GM23248 (cell line): ENCODE data around the gene RPL27. TPM values are rescaled to one million over a fixed set of nuclear protein-coding genes. Genes with fewer than 3 reads are reported as not detected.
A peak's percentile ranks its signal among the peaks of the same experiment; 100 is the strongest.

Experiments
- DNase-seq: peaks from one replicate; pipeline ENCODE4 v3.0.0-alpha.2; 2015
- H2AFZ ChIP-seq: fragments of 200-600 bp; sonication (generic); 2 replicates; pipeline ENCODE4 v1.6.1; 2016; ENCODE audit warnings: antibody characterized with exemption
- H3F3A ChIP-seq: fragments of 200-600 bp; sonication (generic); 2 replicates; pipeline ENCODE4 v1.6.1; 2016; ENCODE audit warnings: mild to moderate bottlenecking, antibody characterized with exemption, mixed run types; ENCODE audit not compliant: insufficient read depth
- H3K27ac ChIP-seq: fragments of 200-600 bp; sonication (generic); 2 replicates; pipeline ENCODE4 v1.5.1; 2016; ENCODE audit warnings: mild to moderate bottlenecking
- H3K27me3 ChIP-seq: fragments of 200-600 bp; sonication (generic); replicated peaks from 2 replicates; pipeline ENCODE4 v1.6.1; 2016; ENCODE audit warnings: mild to moderate bottlenecking; ENCODE audit not compliant: insufficient read depth
- H3K36me3 ChIP-seq: fragments of 200-600 bp; sonication (generic); 2 replicates; pipeline ENCODE4 v1.6.1; 2016; ENCODE audit warnings: low read depth, mild to moderate bottlenecking
- H3K4me1 ChIP-seq: fragments of 200-600 bp; sonication (generic); 2 replicates; pipeline ENCODE4 v1.6.1; 2016; ENCODE audit warnings: mild to moderate bottlenecking; ENCODE audit not compliant: insufficient read depth
- H3K4me2 ChIP-seq: fragments of 200-600 bp; sonication (generic); one replicate; pipeline ENCODE4 v1.6.1; 2016; ENCODE audit warnings: mild to moderate bottlenecking; ENCODE audit not compliant: unreplicated experiment
- H3K4me3 ChIP-seq: fragments of 200-600 bp; sonication (generic); 2 replicates; pipeline ENCODE4 v1.5.1; 2016; ENCODE audit warnings: mild to moderate bottlenecking
- H3K79me2 ChIP-seq: fragments of 200-600 bp; sonication (generic); 2 replicates; pipeline ENCODE4 v1.6.1; 2016; ENCODE audit warnings: mild to moderate bottlenecking; ENCODE audit not compliant: insufficient read depth
- H3K9ac ChIP-seq: fragments of 200-600 bp; sonication (generic); 2 replicates; pipeline ENCODE4 v1.6.1; 2016; ENCODE audit warnings: mild to moderate bottlenecking
- H3K9me2 ChIP-seq: fragments of 200-600 bp; sonication (generic); 2 replicates; pipeline ENCODE4 v1.6.1; 2016; ENCODE audit warnings: mixed run types, mild to moderate bottlenecking, moderate library complexity; ENCODE audit not compliant: insufficient read depth
- H3K9me3 ChIP-seq: fragments of 200-600 bp; sonication (generic); one replicate; pipeline ENCODE4 v1.6.1; 2017; ENCODE audit warnings: low read depth
- H4K20me1 ChIP-seq: fragments of 200-600 bp; sonication (generic); 2 replicates; pipeline ENCODE4 v1.6.0; 2016; ENCODE audit not compliant: insufficient read depth
- EZH2 ChIP-seq: fragments of 200-600 bp; sonication (generic); IDR thresholded peaks from 2 replicates; pipeline ENCODE4 v1.6.1; 2018; ENCODE audit warnings: antibody characterized with exemption, mild to moderate bottlenecking; ENCODE audit not compliant: insufficient read depth, poor library complexity, severe bottlenecking
- EZH2phosphoT487 ChIP-seq: fragments of 200-600 bp; sonication (generic); IDR thresholded peaks from 2 replicates; pipeline ENCODE4 v1.6.1; 2018; ENCODE audit warnings: antibody characterized with exemption, moderate library complexity, mild to moderate bottlenecking, low read depth; ENCODE audit not compliant: insufficient read depth
- WGBS, 2 experiments: methylation state at CpG; one replicate each; pipeline ENCODE4 v1.1.6; 2015 to 2017; ENCODE audit warnings: low lambda C conversion rate in 2 of 2, low coverage in 1 of 2; ENCODE audit errors: missing lambda C conversion rate in 2 of 2; 5-methylcytosine and 5-hydroxymethylcytosine counted together
- in situ Hi-C: fragments of 300-500 bp; cut with MboI; formaldehyde crosslinking; loops from 2 replicates; pipeline ENCODE4 v1.15.0; 2020
- polyA plus RNA-seq: library from polyadenylated mRNA; unstranded; fragments of >200 nt; fragmentation: Nextera tagmentation; extraction: Ambion mirVana; gene quantifications from 2 replicates; pipeline ENCODE4 v1.2.1, GENCODE V29; 2016
- small RNA-seq: library from RNA; depleted of rRNA; stranded (forward); fragments of <200 nt; gene quantifications from one replicate; pipeline ENCODE3, GENCODE V24; 2014; ENCODE audit warnings: low read depth, low replicate concordance
- total RNA-seq: library from RNA; depleted of rRNA; stranded (reverse); fragments of >200 nt; shearing (Covaris generic); gene quantifications from 2 replicates; pipeline ENCODE4 v1.2.3, GENCODE V29; 2014; rRNA removed

The RPL27 gene
- total and polyA plus RNA-seq, 2 experiments from 2014 or later = 928 to 1,095 TPM

DNA sequence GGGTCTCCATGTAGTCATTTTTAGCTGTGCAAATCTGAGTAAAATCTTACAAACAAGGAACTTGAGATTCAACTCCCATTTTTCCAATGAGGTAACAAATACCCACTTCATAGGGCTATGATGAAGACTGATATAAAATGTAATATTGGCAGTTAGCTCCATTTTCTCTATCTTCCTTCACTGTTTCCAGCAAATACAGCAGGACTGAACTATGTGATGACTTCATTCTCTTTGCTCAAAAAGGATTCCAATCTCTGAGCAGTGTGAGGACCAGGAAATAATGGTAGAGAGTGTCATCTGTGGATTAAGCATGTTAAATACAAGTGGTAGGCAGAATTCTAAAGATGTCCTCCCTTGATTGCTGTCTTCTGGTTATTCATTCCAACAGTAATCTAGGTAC is 45.1 kb downstream of the RPL27 start:
- Histone ChIP-seq H3K27ac (no peak overlapping the region), H3K27me3 (no peaks in the 10 kb centered on the region), H3K36me3 (no peaks in the 10 kb centered on the region), H3K79me2 (no peaks in the 10 kb centered on the region), H3K9ac (no peak overlapping the region), H3K9me2 (no peaks in the 10 kb centered on the region), H3K4me1 (0 out of 2 replicates have a peak, but pooled peaks cover 3% of the 10 kb centered on the region), H3F3A (no peaks in the 10 kb centered on the region), H3K4me3 (no peak overlapping the region), H2AFZ (no peak overlapping the region), H3K4me2 (no peak overlapping the region), H3K9me3 (no peaks in the 10 kb centered on the region), H4K20me1 (no peaks in the 10 kb centered on the region)
- peak; percentile 45 for DNase-seq
- in situ Hi-C loops = loop anchor here (25.0 kb wide), 1 partner anchor 269 kb away; no protein-coding TSS in a partner anchor
- TF ChIP-seq EZH2phosphoT487 = no peak
- no peak for TF ChIP-seq EZH2

DNA sequence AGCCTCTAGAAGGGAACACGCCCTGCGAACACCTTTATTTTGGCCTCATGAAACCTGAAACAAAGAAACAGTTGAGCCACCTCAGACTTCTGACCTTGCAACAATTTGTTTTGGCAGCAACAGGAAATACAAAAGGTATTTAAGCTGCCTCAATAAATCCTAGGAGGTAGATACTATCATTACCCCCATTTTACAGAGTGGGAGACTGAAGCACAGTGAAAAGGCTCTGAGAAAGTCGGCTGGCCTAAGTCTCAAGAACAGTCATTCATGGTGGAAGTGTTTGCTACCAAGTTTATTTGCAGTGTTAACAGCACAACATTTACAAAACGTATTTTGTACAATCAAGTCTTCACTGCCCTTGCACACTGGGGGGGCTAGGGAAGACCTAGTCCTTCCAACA is 45.8 kb downstream of the RPL27 start:
- H3F3A ChIP-seq = no peaks in the 10 kb centered on the region
- WGBS, 2 experiments = 94% methylated on average over 4 of the region's 4 CpGs
- H4K20me1 ChIP-seq = no peaks in the 10 kb centered on the region
- H3K27me3 ChIP-seq = no peaks in the 10 kb centered on the region
- H3K4me1 ChIP-seq = 0 out of 2 replicates have a peak, but pooled peaks cover 3% of the 10 kb centered on the region
- no peak overlapping the region for H3K27ac ChIP-seq
- no peaks in the 10 kb centered on the region for H3K9me3 ChIP-seq
- TF ChIP-seq EZH2 (no peak), EZH2phosphoT487 (no peak)
- H3K79me2 ChIP-seq = no peaks in the 10 kb centered on the region
- no peaks in the 10 kb centered on the region for H3K36me3 ChIP-seq
- H3K4me3 ChIP-seq = no peak overlapping the region
- no peak overlapping the region for H3K4me2 ChIP-seq
- no peaks in the 10 kb centered on the region for H3K9me2 ChIP-seq
- no peak overlapping the region for H3K9ac ChIP-seq
- H2AFZ ChIP-seq = no peak overlapping the region
- no peak for DNase-seq
- in situ Hi-C loops = loop anchor here (25.0 kb wide), 1 partner anchor 268 kb away; no protein-coding TSS in a partner anchor

GRCh38 chr17:43051969-43052368 is 53.8 kb downstream of the RPL27 start:
- Histone ChIP-seq H3F3A (no peaks in the 10 kb centered on the region), H3K79me2 (no peaks in the 10 kb centered on the region), H3K27me3 (no peaks in the 10 kb centered on the region), H3K4me3 (no peak overlapping the region), H3K9me3 (no peaks in the 10 kb centered on the region), H4K20me1 (no peaks in the 10 kb centered on the region), H3K27ac (no peak overlapping the region), H2AFZ (no peak overlapping the region), H3K4me1 (no peaks in the 10 kb centered on the region), H3K9me2 (no peaks in the 10 kb centered on the region), H3K9ac (no peak overlapping the region), H3K4me2 (no peak overlapping the region), H3K36me3 (peaks cover 3% of the 10 kb centered on the region; the same call in 1 of the 2 replicates)
- WGBS, 2 experiments = 89 to 100% methylated on average over 1 of the region's 1 CpG
- no peak for DNase-seq
- TF ChIP-seq EZH2 (no peak), EZH2phosphoT487 (no peak)
- in situ Hi-C loops = no loop called here

Small RNA genes within 50 kb of the gene (small RNA-seq; reads per million reads assigned to genes)
- gene AARSD1 = not detected

Other genes starting within 250 kb of the RPL27 start
- gene RAMP2, start 237.2 kb upstream of the RPL27 start, total RNA-seq = 3.7 TPM in 1 of 2 replicates, not detected in the other
- 2.3 and 2.4 TPM in 2 replicates for gene RAMP2, start 237.2 kb upstream of the RPL27 start, polyA plus RNA-seq
- 93.0 and 96.0 TPM in 2 replicates for gene VPS25, start 225.0 kb upstream of the RPL27 start, total RNA-seq
- gene VPS25, start 225.0 kb upstream of the RPL27 start, polyA plus RNA-seq = 103 TPM in 2 replicates
- gene WNK4, start 217.8 kb upstream of the RPL27 start, total RNA-seq = 3.0 and 3.4 TPM in 2 replicates
- gene WNK4, start 217.8 kb upstream of the RPL27 start, polyA plus RNA-seq = 11.4 and 12.6 TPM in 2 replicates
- gene COA3, start 199.7 kb upstream of the RPL27 start, total RNA-seq = 39.1 and 48.0 TPM in 2 replicates
- gene COA3, start 199.7 kb upstream of the RPL27 start, polyA plus RNA-seq = 125 TPM in 2 replicates
- not detected in 2 replicates for gene CNTD1, start 199.6 kb upstream of the RPL27 start, total RNA-seq
- gene CNTD1, start 199.6 kb upstream of the RPL27 start, polyA plus RNA-seq = 0.14 and 0.71 TPM in 2 replicates
- gene BECN1, start 174.1 kb upstream of the RPL27 start, total RNA-seq = 134 and 191 TPM in 2 replicates
- 105 and 117 TPM in 2 replicates for gene BECN1, start 174.1 kb upstream of the RPL27 start, polyA plus RNA-seq
- gene PSME3, start 165.0 kb upstream of the RPL27 start, total RNA-seq = 88.1 and 104 TPM in 2 replicates
- gene PSME3, start 165.0 kb upstream of the RPL27 start, polyA plus RNA-seq = 170 and 176 TPM in 2 replicates
- gene AOC2, start 153.8 kb upstream of the RPL27 start, total RNA-seq = 0.13 and 0.22 TPM in 2 replicates
- gene AOC2, start 153.8 kb upstream of the RPL27 start, polyA plus RNA-seq = 0.09 and 0.14 TPM in 2 replicates
- gene AOC3, start 147.2 kb upstream of the RPL27 start, total RNA-seq = 0.13 TPM in 1 of 2 replicates, not detected in the other
- 0.05 TPM in 1 of 2 replicates, not detected in the other for gene AOC3, start 147.2 kb upstream of the RPL27 start, polyA plus RNA-seq
- gene G6PC1, start 97.6 kb upstream of the RPL27 start, total RNA-seq = not detected in 2 replicates
- not detected in 2 replicates for gene G6PC1, start 97.6 kb upstream of the RPL27 start, polyA plus RNA-seq
- 18.1 and 24.9 TPM in 2 replicates for gene AARSD1, start 34.0 kb upstream of the RPL27 start, total RNA-seq
- 37.5 and 46.1 TPM in 2 replicates for gene AARSD1, start 34.0 kb upstream of the RPL27 start, polyA plus RNA-seq
- not detected in 2 replicates for gene PTGES3L, start 18.3 kb upstream of the RPL27 start, total RNA-seq
- 0.62 and 0.90 TPM in 2 replicates for gene PTGES3L, start 18.3 kb upstream of the RPL27 start, polyA plus RNA-seq
- gene RUNDC1, start 17.9 kb upstream of the RPL27 start, total RNA-seq = 6.4 and 8.0 TPM in 2 replicates
- gene RUNDC1, start 17.9 kb upstream of the RPL27 start, polyA plus RNA-seq = 7.6 and 9.3 TPM in 2 replicates
- gene IFI35, start 8.4 kb downstream of the RPL27 start, total RNA-seq = 21.8 and 27.7 TPM in 2 replicates
- 23.3 and 27.6 TPM in 2 replicates for gene IFI35, start 8.4 kb downstream of the RPL27 start, polyA plus RNA-seq
- gene VAT1, start 24.0 kb downstream of the RPL27 start, total RNA-seq = 215 and 238 TPM in 2 replicates
- gene VAT1, start 24.0 kb downstream of the RPL27 start, polyA plus RNA-seq = 223 and 243 TPM in 2 replicates
- gene RND2, start 26.8 kb downstream of the RPL27 start, total RNA-seq = 0.11 TPM in 1 of 2 replicates, not detected in the other
- gene RND2, start 26.8 kb downstream of the RPL27 start, polyA plus RNA-seq = 0.18 and 0.30 TPM in 2 replicates
- 13.6 and 21.6 TPM in 2 replicates for gene BRCA1, start 126.9 kb downstream of the RPL27 start, total RNA-seq
- 11.7 and 12.7 TPM in 2 replicates for gene BRCA1, start 126.9 kb downstream of the RPL27 start, polyA plus RNA-seq
- gene NBR1, start 172.8 kb downstream of the RPL27 start, total RNA-seq = 109 and 121 TPM in 2 replicates
- 71.5 and 71.6 TPM in 2 replicates for gene NBR1, start 172.8 kb downstream of the RPL27 start, polyA plus RNA-seq
- gene TMEM106A, start 213.5 kb downstream of the RPL27 start, total RNA-seq = 10.2 and 15.4 TPM in 2 replicates
- 5.1 and 5.9 TPM in 2 replicates for gene TMEM106A, start 213.5 kb downstream of the RPL27 start, polyA plus RNA-seq
- gene CCDC200, start 230.2 kb downstream of the RPL27 start, total RNA-seq = not detected in 2 replicates
- gene CCDC200, start 230.2 kb downstream of the RPL27 start, polyA plus RNA-seq = 0.37 and 0.70 TPM in 2 replicates
- gene RNU2-1, start 235.6 kb downstream of the RPL27 start, total RNA-seq = not detected in 2 replicates
- 3.7 and 5.0 TPM in 2 replicates for gene RNU2-1, start 235.6 kb downstream of the RPL27 start, polyA plus RNA-seq